ENCODE data around the gene USP10.

The USP10 gene

DNA sequence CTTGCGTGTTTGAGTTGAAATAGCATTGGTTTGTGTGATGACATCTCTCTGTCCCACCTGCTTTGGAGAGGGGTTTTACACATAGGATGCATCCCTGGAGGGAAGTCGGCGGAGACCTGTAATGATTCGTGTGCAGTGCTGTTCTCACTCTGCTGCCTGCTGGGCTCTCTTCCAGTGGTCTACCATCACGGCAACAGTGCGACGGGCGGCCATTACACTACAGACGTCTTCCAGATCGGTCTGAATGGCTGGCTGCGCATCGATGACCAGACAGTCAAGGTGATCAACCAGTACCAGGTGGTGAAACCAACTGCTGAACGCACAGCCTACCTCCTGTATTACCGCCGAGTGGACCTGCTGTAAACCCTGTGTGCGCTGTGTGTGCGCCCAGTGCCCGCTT is 78.9 kb downstream of the USP10 start:
- DNase-seq, result no peak

DNA sequence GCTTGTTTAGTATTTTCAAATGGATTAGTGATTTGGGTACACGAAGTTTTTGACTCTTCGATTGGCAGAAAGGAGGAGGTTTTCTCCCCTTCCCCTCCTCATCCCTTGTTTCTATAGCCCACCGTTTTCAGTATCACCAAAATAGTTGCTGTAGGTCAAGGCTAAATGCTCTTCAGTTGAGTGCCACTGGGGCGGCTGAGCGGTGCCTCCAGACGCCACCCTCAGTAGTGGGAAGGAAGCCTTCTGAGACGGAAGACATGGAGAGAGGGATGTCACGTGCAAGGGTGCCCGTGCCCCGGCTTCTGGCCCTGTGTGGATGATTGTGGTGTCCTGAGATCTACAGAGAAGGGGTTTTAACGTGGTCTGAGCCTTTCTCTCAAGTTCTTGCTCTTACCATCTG is 80.3 kb downstream of the USP10 start:
- DNase-seq, result no peak

DNA sequence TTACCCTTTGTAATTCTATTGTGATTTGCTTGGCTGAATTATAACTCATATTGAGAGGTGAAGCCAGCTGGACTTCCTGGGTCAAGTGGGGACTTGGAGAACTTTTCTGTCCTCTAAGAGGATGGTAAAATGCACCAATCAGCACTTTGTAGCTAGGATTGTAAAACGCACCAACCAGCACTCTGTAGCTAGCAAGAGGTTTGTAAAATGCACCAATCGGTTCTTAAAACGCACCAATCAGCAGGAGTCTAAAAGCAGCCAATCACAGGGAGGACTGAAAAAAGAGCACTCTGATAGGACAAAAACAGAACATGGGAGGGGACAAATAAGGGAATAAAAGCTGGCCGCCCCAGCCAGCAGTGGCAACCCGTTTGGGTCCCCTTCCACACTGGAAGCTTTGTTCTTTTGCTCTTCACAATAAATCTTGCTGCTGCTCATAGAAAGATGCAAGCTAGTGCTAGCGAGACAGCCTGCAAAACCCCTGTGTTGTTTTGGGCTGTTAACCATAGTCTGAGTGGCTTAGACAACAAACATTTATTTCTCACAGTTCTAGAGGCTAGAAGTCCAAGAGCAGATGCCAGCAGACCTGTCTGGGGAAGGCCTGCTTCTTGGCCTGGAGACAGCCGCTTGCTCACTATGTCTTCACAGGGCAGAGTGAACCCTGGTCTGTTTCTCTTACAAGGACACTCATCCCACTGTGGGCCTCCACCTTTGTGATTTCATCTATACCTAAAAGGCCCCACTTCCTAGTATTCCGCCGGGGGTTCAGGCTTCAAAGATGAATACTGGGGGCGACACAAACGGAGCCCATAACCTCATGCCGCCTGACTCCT is 81.0 kb downstream of the USP10 start:
- no peak for DNase-seq

DNA sequence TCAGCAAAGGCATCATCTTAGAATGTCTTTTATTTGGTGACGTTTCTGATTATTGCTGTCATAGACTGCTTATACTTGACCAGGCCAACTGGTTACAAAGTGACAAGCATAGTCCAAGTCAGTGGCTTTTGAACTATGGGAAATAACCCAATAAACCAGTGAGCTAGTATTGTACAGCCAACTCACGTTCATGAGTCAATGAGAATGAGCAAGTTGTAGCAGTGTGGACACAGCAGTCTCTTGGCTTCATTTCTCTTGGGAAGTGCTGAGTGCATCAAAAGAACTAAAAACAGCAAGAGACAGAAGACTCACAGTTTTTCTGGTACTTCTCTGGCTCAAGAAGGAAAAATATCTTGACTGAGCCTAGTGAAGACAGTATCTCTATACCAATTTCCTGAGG is 83.0 kb downstream of the USP10 start:
- no peak for DNase-seq

DNA sequence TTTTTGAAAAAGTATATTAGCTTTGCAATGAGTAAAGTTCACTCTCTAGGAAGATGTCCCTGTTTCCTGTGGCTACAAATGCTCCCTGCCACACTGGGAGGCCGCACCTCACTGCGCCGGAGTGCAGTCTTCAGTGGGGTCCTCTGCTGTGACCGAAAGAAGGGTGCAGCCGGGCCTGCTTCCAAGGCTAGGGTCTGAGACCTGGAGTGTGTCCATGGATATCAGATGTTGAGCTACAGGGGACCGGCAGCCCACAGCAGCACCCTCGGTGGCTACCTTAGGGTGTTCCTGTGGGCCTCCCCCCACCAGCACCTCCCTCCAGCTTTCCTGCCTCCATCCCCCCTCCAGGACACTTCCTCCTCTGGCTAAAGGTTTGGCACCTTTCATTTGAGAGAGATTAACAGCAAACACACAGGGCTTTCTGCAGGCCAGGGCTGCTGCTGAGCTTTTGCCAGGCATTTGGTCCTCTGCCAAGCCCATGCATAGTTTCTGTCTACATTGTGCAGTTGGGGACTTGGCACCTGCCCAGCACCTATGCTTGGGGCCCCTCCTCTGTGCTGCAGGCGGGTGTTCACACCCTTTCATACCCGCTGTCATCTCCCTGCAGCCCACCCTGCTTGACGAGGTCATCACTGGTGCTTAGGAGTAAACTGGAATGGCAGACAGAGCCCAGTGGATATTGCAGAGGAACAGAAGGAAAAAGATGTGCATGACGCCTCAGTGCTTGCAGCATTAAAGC is 86.2 kb downstream of the USP10 start:
- DNase-seq, result no peak

DNA sequence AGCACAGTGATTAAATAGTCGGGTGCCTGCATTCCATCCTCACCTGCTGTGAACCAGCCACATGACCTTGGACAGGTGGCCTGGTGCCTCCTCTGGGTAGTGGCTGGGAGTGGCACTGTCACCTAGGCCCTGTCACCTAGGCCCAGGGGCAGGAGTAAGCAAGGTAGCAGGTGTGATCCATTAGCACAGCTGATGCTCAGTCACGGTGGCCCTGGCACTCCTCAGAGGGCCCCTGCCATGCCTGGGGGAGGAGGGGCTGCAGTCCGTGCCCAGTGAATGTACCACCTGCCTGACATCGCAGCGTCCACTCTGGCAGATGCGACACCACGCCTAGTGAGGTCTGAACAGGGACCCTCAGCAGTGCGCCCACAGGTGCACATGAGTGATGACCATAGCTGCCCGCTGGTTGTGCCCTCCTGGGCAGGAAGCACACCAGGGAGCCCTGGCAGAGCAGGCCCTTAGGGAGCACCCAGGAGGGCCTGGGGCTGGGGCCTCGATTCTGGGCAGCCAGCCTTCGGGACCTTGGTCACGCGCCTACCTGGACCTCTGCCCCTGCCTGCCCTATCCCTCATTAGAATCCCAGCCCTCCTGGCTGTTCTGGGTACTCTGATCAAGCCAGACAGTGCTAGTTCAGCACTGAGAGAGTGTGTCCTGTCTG is 86.9 kb downstream of the USP10 start:
- no peak for DNase-seq

DNA sequence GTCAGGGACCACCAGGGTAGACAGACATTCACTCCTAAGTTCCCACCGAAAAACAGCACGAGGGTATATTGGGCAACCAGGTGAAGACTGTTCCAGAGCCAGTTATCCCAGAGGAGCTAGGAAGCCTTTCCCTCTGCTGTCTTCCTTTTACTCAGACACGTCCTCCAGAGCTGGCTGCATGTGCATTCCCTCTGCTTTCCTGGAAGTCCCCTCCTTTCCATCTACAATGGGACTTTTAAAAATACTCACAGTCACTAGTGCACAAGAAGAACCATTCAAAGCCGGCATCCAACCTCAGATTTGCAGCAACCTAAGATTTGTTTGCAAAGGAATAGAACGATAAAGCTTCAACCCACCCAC is 87.4 kb downstream of the USP10 start:
- DNase-seq, result no peak

DNA sequence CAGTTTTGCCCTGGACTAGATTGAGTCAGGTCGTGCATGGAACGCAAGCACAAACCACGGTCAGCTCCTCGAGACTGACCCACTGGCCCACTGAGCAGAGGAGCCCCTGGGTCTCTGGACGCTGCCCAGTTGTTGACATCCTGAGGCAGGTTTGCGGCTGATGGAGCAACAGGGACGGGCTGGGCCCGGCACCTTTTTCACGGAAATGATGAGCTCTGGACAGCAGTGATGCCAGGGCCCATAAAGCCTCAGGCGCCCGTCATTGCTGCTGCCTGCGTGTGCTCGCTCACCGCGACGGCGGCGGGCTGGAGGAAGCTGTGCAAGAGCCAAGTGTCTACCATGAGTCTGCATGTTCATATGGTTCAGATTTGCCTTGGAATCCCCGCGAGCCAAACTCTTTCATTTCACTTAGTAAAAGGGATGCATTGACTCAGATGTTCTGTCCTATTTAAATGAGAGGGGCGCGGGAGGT is 89.2 kb downstream of the USP10 start:
- DNase-seq, result no peak

DNA sequence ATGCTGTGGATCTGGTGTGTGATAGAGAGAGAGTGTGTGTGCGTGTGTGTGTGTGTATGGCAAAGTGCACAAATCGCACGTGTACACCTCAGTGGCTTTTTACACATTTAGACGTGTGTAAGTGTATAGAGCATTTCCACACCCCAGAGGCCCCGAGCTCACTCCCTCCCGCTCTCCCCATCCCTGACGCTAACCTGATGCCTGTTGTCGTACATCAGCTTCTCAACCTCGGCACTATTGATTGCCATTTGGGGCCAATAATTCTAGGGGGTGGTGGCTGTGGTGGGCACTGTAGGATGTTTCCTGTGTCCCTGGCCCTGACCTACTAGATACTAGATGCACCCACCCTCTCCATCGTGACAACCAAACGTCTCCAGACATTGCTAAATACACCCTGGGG is 89.6 kb downstream of the USP10 start:
- no peak for DNase-seq

DNA sequence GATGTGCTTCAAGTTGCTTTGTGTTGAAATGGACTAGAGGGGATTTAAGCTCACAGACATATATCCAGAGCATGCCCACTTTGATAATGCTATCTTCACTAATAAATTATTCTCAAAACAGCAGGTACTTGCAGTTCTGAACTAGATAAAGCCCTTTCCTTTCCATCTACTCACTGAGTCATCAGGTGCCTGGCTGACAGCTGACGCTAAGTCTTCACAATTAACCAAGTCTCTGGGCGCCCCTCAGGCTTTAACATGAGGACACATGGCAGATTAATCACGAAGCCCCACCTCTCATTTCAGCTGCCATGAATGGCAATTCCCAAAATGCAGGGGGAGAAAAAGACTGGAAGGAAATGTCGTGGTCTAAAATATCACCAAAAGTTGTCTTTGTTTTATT is 90.5 kb downstream of the USP10 start:
- DNase-seq, result no peak

DNA sequence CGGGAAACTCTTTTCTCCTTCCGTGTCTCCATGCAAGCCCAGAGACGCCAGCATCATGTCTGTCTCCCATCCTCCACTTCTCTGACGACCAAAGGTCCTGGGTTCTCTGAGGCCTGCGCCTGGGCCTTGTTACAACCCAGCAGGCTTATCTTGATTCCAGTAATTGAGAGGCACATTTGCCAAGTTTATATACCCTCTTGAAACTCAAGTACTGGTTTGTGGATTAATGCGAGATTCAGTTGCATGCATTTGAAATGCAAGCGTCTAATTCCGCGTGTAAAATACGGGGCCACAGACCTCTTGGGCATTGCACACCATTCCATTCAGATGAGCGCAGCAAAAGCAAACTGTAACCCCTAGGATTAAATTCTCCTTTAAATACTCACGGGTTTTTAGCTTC is 91.3 kb downstream of the USP10 start:
- no peak for DNase-seq

DNA sequence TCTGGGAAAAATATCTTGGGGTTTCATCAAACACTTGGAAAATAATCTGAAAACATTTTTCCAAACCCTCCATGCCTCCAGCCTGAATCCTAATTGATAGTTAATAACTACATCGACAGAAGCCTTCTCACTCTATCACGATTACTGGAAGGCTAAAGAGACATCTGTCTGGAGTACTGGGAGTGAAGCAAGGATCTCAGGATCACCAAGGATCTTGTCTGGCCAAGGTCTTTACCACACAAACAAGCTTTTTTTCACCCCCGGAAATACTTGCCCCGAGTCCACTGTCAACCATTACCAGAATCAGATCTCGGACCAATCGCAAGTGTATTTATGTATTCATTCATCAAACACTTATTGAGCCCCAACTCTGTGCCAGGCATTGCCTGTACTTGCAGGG is 91.7 kb downstream of the USP10 start:
- no peak for DNase-seq

DNA sequence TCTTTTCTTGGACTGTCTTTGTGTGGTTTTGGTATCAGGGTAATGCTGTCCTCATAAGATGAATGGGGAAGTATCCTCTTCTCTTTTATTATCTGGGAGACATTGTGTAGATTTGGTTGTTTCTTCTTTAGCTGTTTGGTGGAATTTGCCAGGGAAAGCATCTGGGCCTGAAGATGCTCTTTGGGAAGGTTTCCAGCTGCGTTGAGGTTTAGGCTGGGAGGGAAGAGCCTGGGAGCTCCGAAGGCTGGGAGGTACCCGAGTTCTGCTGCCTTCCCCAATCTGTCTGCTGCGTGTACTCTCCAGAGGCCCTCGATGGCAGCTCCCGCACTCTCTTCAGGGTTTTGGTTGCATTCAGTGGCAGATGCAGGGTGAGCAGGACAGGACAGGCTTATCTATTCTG is 94.4 kb downstream of the USP10 start:
- no peak for DNase-seq

DNA sequence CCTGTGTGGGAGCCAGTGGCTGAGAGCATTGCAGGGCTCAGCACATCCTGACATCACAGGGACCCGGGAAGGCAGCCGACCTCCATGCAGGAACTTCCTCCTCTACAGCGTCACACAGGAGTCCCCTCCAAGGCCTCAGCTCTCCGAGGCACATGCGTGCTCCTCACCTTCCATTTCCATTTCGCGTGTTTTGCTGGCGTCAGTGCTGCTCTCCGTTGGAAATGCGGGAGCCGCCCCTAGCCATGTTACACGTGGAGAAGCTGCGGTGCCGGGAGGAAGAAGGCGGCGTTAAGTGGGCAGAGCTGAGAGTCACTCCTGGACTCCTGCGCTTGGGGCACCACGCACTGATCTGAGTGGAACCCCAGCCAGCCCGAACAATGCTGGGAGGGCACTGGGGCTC is 94.8 kb downstream of the USP10 start:
- DNase-seq, result no peak

DNA sequence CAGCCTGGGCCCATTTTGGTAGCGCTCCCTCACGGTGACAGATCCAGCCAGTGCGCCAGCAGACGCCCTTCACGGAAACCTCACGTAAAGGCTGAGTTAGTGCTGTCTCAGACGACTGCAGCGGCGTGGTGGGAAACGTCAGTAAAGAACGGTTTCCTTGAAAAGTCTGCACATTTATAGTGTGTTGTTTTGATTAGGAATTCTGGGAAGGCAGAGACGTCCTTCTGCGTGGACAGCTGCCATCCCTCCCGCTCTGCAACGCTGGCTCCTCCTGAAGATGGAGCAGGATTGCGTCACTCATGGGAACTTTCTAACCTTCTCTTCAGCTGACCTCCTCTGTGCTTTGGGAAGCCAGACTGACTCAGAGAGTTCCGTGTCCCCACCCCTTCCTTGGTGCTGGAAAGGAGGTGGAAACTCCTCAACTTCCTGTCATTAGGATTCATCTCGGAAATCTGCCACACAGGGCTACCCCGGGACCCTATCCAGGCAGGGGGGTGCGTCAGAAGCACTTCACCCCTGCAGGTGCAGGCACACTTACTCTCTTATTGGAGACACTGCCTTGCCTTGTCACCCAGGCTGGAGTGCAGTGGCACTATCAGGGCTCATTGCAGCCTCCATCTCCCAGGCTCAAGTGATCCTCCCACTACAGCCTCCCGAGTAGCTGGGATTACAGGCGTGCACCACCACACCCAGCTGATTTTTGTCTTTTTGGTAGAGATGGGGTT is 95.7 kb downstream of the USP10 start:
- DNase-seq, result no peak

DNA sequence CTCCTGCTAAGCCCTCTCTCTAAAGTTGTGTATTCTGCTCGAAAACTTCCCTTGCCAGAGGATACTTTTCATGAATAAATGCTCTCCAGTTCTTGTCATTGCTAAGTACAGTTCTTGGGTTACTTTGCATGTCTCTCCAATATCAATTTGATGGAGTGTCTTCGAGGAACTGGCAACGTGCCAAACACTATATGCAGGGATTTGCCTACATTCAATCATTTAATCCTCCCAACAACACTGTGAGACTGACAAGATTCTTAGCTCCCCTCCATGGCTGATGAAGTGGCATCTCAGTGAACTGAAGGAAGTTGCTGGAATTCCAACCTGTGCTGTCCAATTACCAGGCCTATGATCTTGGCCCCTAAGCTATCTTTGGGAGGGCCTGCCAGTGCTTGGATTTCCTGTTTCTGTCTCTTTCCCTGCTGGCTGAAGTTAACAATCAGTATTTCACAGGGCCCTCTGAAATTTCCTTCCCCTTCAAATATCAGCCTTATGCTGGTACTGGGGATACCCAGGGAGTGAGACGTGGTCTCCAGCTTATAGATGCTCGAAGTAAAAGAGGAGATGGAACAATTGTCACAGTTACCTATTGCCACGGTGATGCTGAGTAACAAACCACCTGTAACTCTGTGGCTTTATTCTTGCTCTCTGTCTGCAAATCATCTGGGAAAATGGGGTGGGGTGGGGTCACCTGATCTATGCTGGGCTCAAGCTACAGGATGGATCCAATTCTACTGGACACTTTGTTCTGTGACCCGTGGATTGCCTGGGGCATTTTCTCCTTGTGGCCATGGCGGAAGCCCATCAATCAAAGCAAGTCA is 100.6 kb downstream of the USP10 start:
- DNase-seq, result no peak

DNA sequence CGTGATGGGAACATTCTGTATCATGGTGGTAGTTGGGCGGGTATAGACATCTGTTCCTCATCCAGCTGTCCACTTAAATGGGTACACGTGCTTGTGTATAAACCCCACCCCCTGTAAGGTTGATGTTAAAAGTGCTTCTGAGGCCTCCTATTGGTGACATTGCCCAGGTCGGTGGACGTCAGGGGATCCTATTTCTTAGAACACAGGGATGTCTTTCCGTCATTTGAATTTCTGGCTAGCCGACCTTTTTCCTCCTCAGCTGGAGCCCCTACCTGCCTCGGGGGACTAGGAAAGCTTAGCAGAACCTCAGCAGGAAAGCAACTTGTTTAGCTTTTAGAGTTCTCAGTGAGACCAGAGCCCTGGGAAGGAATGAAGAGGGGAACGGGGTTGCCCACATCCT is 103.3 kb downstream of the USP10 start:
- no peak for DNase-seq

DNA sequence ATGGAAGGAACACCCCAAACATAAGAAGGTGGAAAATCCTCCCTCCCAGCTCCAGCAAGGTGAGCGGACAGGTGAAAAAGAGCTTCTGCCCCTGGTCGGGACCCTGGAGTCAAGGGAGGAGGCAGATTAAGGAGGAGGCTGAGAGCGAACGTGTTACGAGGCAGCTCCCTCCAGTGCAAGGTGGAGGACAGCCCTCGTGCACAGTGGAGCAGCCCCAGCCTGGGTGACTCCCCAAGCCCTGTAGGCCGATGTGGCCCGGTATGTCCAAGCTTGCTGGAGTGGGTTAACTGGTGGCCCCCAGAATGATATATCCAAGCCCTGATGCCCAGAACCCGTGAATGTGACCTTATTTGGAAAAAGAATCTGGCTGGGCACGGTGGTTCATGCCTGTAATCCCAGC is 104.5 kb downstream of the USP10 start:
- DNase-seq, result no peak

DNA sequence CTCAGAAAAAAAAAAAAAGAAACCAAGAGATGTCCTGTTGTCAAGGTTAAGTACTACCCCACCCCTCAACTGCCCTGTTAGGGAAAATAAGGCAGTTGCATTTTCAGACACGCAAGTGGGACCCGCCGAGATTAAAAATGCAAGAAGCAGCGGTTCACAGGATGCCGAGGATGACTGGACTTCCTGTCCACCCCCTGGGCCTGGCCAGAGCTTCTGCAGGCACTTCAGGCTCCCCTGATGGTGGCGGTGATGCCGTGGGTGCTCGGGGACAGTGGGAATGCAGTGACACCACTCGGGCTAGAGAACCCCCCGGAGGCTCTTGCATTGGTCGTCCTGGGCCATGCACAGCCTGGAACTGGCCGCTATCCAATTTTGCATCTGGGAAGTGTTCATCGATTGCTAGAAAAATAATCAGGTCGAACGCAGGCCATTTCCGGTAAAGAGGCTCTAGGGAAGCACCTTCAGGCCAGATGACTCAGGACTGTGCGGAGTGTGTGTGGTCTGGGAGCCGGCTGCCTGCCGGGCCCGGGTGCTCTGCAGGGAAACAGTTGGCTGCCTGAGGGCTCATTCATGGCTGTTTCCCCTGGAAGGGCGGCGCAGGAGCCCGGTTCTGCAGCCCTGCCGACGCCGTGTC is 106.6 kb downstream of the USP10 start:
- no peak for DNase-seq

DNA sequence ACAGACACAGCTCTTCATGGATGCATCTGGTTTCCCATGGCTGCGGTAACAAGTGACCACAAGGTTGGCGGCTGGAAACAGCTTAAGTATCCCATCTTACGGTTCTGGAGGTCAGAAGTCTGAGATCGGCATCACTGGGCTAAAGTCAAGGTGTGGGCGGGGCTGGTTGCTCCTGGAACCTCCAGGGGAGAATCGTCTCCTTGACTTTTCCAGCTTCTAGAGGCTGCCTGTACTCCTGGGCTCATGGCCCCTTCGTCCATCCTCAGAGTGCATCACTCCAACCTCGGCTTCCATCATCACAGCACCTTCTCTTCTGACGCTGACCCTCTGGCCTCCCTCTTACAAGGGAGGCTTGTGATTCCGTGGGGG is 107.1 kb downstream of the USP10 start:
- no peak for DNase-seq

DNA sequence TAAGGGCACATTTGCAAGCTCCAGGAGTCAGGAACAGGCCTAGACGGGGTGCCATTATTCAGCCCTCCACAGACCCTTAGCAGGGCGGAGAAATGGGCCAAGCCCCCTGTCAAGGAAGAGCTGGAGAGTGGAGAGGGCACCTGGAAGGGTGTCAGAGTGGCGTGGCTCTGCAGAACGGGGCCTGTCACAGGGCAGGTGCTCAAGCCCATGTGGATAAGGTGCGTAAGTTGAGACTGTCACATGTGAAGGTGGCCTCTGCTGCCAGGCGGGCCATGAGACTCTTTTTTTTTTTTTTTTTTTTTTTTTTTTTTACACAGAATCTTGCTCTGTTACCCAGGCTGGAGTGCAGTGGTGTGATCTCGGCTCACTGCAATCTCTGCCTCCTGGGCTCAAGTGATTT is 108.0 kb downstream of the USP10 start:
- DNase-seq, result no peak

DNA sequence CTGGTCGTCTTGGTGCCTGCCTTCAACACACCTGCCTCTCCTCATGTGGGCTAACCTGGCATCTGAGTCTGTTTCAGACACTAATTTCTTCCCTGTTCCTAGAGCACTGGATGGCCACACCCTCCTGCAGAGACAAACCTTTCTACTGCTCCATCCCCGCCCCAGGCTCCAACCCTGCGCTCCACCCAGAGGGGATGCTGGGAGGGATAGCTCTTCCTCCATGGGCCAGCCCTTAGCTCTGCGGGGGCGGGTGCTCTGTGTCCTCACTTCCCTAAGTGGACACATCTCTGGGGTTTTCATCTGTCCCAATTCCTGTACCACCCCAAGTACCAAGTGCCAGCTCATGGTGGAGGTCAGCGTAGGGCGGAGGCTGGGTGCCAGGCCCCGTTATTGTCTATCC is 109.0 kb downstream of the USP10 start:
- no peak for DNase-seq
